Activated CD8-positive, alpha-beta memory T cell treated with anti-CD3 and anti-CD28 coated beads, Interleukin-2, amount 50 U/mL, for 24 hours (primary cell): ENCODE measurements around the gene HDAC5.
"Not testable (repeated sequence)": the region's sequence is repeated elsewhere in the genome, so short reads cannot be mapped to it uniquely, and the experiment has no call there.

Experiments used
- DNase-seq: peaks from one replicate; pipeline ENCODE4 v3.0.0-alpha.2; 2020; ENCODE audit errors: extremely low read depth

HDAC5 gene

GRCh38 chr17:44067545-44067940, 55.9 kb downstream of the HDAC5 start:
- DNase-seq: no peak

- DNase-seq: peak; percentile 70
Measured at GRCh38 chr17:44066204-44066930, 57.1 kb downstream of the HDAC5 start, which contains the start of gene LSM12. Gene LSM12 (minus strand): TSS chr17:44066671. CDS start chr17:44066587, 84 bp downstream.

- DNase-seq: no peak
Measured at GRCh38 chr17:44065668-44066203, 57.7 kb downstream of the HDAC5 start.

- no peak for DNase-seq
Measured at GRCh38 chr17:44063704-44064639, 59.5 kb downstream of the HDAC5 start.

- no peak for DNase-seq
Measured at GRCh38 chr17:44062871-44063270, 60.6 kb downstream of the HDAC5 start.

GRCh38 chr17:44061446-44061845, 62.0 kb downstream of the HDAC5 start:
- DNase-seq: no peak

GRCh38 chr17:44059101-44059892, 64.1 kb downstream of the HDAC5 start:
- no peak for DNase-seq

GRCh38 chr17:44053125-44053872, 70.1 kb downstream of the HDAC5 start:
- DNase-seq: no peak

- DNase-seq: no peak
Measured at GRCh38 chr17:44049294-44050060, 74.0 kb downstream of the HDAC5 start.

GRCh38 chr17:44046893-44047292, 76.5 kb downstream of the HDAC5 start:
- not testable (repeated sequence) for DNase-seq

GRCh38 chr17:44045486-44045885, 78.0 kb downstream of the HDAC5 start:
- DNase-seq: no peak

GRCh38 chr17:44044071-44044470, 79.4 kb downstream of the HDAC5 start:
- DNase-seq: no peak

GRCh38 chr17:44043272-44043696, 80.2 kb downstream of the HDAC5 start:
- no peak for DNase-seq

- DNase-seq: no peak
Measured at GRCh38 chr17:44039829-44040635, 83.4 kb downstream of the HDAC5 start.

- DNase-seq: no peak
Measured at GRCh38 chr17:44038604-44039011, 84.8 kb downstream of the HDAC5 start.

- DNase-seq: no peak
Measured at GRCh38 chr17:44037471-44037870, 86.0 kb downstream of the HDAC5 start.

- not testable (repeated sequence) for DNase-seq
Measured at GRCh38 chr17:44034688-44035087, 88.8 kb downstream of the HDAC5 start.

GRCh38 chr17:44033861-44034408, 89.5 kb downstream of the HDAC5 start:
- no peak for DNase-seq

- no peak for DNase-seq
Measured at GRCh38 chr17:44030482-44030881, 93.0 kb downstream of the HDAC5 start.
